Naive thymus-derived CD4-positive, alpha-beta T cell (primary cell): ENCODE data around the gene HOXA1. TPM values are rescaled to one million over a fixed set of nuclear protein-coding genes. Genes with fewer than 3 reads are reported as not detected.
A peak's percentile ranks its signal among the peaks of the same experiment; 100 is the strongest.

ENCODE experiments used
- ATAC-seq: fragments of 150-1000 bp; cut with Tn5 transposase; 2 replicates; pipeline ENCODE4 v1.10.0; 2021; ENCODE audit warnings: mild to moderate bottlenecking, moderate library complexity
- CTCF ChIA-PET: fragments of 350-600 bp; sonication (Branson Sonifier 250); formaldehyde crosslinking; loops from one replicate; lab custom pipeline; 2021; ENCODE audit warnings: antibody characterized with exemption; lab: Charles Lee
- POLR2A ChIA-PET: fragments of 350-600 bp; sonication (Branson Sonifier 250); formaldehyde crosslinking; loops from one replicate; lab custom pipeline; 2021; ENCODE audit warnings: antibody characterized with exemption, inconsistent platforms; lab: Charles Lee
- DNase-seq, 9 donors: peaks; one replicate each; pipeline versions ENCODE4 v3.0.0 to v3.0.0-alpha.2; 2020 to 2022; ENCODE audit warnings: mixed read lengths in 1 of 9
- H3K27ac ChIP-seq: one replicate; pipeline ENCODE4 v1.7.0; 2013; ENCODE audit warnings: mild to moderate bottlenecking, low read depth, low read length, moderate library complexity
- H3K27me3 ChIP-seq, 2 donors: one replicate each; pipeline ENCODE4 v1.7.0; 2013; ENCODE audit warnings: low read length in 2 of 2, mild to moderate bottlenecking in 2 of 2, moderate library complexity in 2 of 2; ENCODE audit not compliant: control insufficient read depth in 2 of 2, insufficient read depth in 2 of 2
- H3K36me3 ChIP-seq, 3 experiments: 1 replicate in 2 of 3; 2 replicates in 1 of 3; pipeline ENCODE4 v1.7.0; 2013; ENCODE audit warnings: low read length in 3 of 3, mild to moderate bottlenecking in 3 of 3, moderate library complexity in 1 of 3; ENCODE audit not compliant: insufficient read depth in 3 of 3, control insufficient read depth in 2 of 3
- H3K4me1 ChIP-seq, 2 donors: one replicate each; pipeline ENCODE4 v1.7.0; 2013; ENCODE audit warnings: low read length in 2 of 2, mild to moderate bottlenecking in 2 of 2, moderate library complexity in 1 of 2; ENCODE audit not compliant: control insufficient read depth in 2 of 2, insufficient read depth in 2 of 2
- H3K4me3 ChIP-seq: 2 replicates; pipeline ENCODE4 v1.7.0; 2013; ENCODE audit warnings: mild to moderate bottlenecking, low read length
- H3K9me3 ChIP-seq, 3 experiments: 1 replicate in 2 of 3; 2 replicates in 1 of 3; pipeline ENCODE4 v1.7.0; 2013; ENCODE audit warnings: low read length in 3 of 3; ENCODE audit not compliant: control insufficient read depth in 2 of 3
- H3K27ac Mint-ChIP-seq, 9 donors: one replicate each; pipeline ENCODE4 v1.8.0; 2020 to 2022; ENCODE audit warnings: mixed read lengths in 9 of 9, mild to moderate bottlenecking in 8 of 9, moderate library complexity in 5 of 9, inconsistent platforms in 2 of 9
- H3K27me3 Mint-ChIP-seq, 5 donors: one replicate each; pipeline ENCODE4 v1.8.0; 2021 to 2022; ENCODE audit warnings: mixed read lengths in 5 of 5, mild to moderate bottlenecking in 1 of 5
- H3K36me3 Mint-ChIP-seq, 5 donors: one replicate each; pipeline ENCODE4 v1.8.0; 2020 to 2022; ENCODE audit warnings: mixed read lengths in 5 of 5, mild to moderate bottlenecking in 3 of 5, inconsistent platforms in 1 of 5
- H3K4me1 Mint-ChIP-seq, 7 donors: one replicate each; pipeline ENCODE4 v1.8.0; 2020 to 2022; ENCODE audit warnings: mixed read lengths in 7 of 7, mild to moderate bottlenecking in 3 of 7, inconsistent platforms in 1 of 7
- H3K4me3 Mint-ChIP-seq, 10 donors: one replicate each; pipeline ENCODE4 v1.8.0; 2020 to 2022; ENCODE audit warnings: mild to moderate bottlenecking in 10 of 10, mixed read lengths in 10 of 10, moderate library complexity in 6 of 10, inconsistent platforms in 2 of 10
- H3K9me3 Mint-ChIP-seq, 11 donors: one replicate each; pipeline ENCODE4 v1.8.0; 2020 to 2022; ENCODE audit warnings: mixed read lengths in 11 of 11, mild to moderate bottlenecking in 4 of 11, inconsistent platforms in 1 of 11, moderate library complexity in 1 of 11
- intact Hi-C, 2 donors: fragments of 100-400 bp; cut with micrococcal nuclease; formaldehyde crosslinking; loops; one replicate each; pipeline ENCODE4 v1.15.1; 2023
- polyA plus RNA-seq, 2 donors: library from polyadenylated mRNA; unstranded; fragments of 300-500 nt; fragmentation: Illumina TruSeq; gene quantifications; one replicate each; pipeline ENCODE4 v1.2.3, GENCODE V29; 2021
- total RNA-seq, 6 experiments: library from RNA in 5 of 6; stranded (reverse) in 5 of 6; gene quantifications; 1 replicate in 5 of 6; 2 replicates in 1 of 6; pipeline ENCODE4 v1.2.3 and lab custom pipeline; 2021 to 2026

The HOXA1 gene
- total and polyA plus RNA-seq, 7 experiments from 2014 or later, result 0.09 to 1.1 (median 0.25) TPM; not detected in 1

GRCh38 chr7:27091105-27091504, 4.7 kb downstream of the HOXA1 start:
- H3K4me1 ChIP-seq, result peaks cover 5 to 14% of the 10 kb centered on the region in 2 donors
- H3K9me3 ChIP-seq, result no peaks in the 10 kb centered on the region
- POLR2A ChIA-PET, result no interaction called here
- Mint-ChIP-seq H3K4me3 (no peak overlapping the region), H3K4me1 (peaks cover 0 to 29% (median 20%) of the 10 kb centered on the region in 7 donors), H3K27me3 (peaks cover 84 to 93% (median 91%) of the 10 kb centered on the region in 5 donors), H3K9me3 (peaks cover 0 to 16% (median 4%) of the 10 kb centered on the region in 11 donors), H3K36me3 (peaks cover 0 to 7% (median 0%) of the 10 kb centered on the region in 5 donors), H3K27ac (no peak overlapping the region)
- intact Hi-C loops, result loop anchor here in 1 of 2 donors (5.0 kb wide), 1 partner anchor 151 kb away; the partner anchor contains the start of gene EVX1
- H3K4me3 ChIP-seq, result no peak overlapping the region
- CTCF ChIA-PET, result interaction anchor here (1.1 kb wide), 1 partner anchor 234 kb away, joined by 3 read pairs; no protein-coding TSS in a partner anchor
- H3K27ac ChIP-seq, result no peak overlapping the region
- peaks cover 0 to 2% (median 0%) of the 10 kb centered on the region in 3 experiments for H3K36me3 ChIP-seq
- DNase-seq (no peak), ATAC-seq (no peak)
- H3K27me3 ChIP-seq, result peaks cover 9 to 12% of the 10 kb centered on the region in 2 donors

DNA sequence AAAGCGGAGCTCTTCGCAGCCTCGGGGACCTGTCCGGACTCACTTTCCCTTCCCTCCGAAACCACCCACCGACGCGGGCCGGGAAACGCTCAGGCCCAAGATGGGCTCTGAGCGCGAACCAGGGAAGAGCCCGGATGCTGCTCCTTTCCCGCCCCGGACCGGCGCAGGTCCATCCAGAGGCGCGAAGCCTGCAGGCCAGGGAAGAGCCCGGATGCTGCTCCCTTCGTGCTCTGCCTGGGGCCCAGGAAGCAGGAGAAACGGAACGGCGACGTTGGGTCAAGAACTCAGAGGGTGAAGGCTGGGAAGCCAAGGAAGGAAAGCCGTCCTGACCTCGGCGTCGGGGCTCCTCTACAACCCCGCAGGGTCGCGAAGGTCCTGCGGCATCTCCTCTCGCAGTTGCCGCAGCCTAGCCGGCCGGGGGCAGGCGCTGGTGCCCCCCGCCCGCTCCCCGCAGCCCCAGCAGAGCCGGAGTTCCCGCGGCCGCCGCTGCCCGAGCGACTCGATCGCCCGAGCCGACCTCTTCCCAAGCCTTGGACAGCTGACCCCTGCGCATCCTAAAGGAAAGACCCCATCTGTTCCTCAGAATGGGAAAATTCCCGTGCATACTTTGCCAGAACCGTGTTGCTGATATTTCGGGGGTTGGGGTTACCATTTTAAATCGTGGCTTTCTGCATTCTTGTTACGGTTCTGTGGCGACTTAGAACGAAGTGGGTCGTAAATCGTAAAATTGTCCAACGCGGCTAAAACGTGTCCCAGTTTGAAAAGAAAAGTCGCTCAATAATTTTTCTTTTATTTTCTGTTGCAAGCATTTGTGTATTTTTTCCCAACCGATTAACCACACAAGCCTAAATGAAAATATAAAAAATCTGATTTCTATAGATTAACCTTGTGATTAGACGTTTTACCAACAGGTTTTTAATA, 7.5 kb downstream of the HOXA1 start:
- no peak overlapping the region for H3K27ac Mint-ChIP-seq
- no peaks in the 10 kb centered on the region for H3K9me3 ChIP-seq
- peaks cover 0 to 7% (median 0%) of the 10 kb centered on the region in 5 donors for H3K36me3 Mint-ChIP-seq
- peaks cover 66 to 79% (median 71%) of the 10 kb centered on the region in 5 donors for H3K27me3 Mint-ChIP-seq
- peaks cover 0 to 4% of the 10 kb centered on the region in 2 donors for H3K4me1 ChIP-seq
- DNase-seq (no peak), ATAC-seq (no peak)
- peaks cover 0 to 14% (median 5%) of the 10 kb centered on the region in 7 donors for H3K4me1 Mint-ChIP-seq
- H3K4me3 Mint-ChIP-seq, result peak overlapping the region in 7 of 10 donors; percentile 20 to 73 (median 52)
- H3K4me3 ChIP-seq, result no peak overlapping the region
- H3K9me3 Mint-ChIP-seq, result peaks cover 0 to 16% (median 2%) of the 10 kb centered on the region in 11 donors
- POLR2A ChIA-PET, result no interaction called here
- intact Hi-C loops, result no loop called here
- no peaks in the 10 kb centered on the region for H3K36me3 ChIP-seq
- H3K27ac ChIP-seq, result no peak overlapping the region
- H3K27me3 ChIP-seq, result peaks cover 6 to 12% of the 10 kb centered on the region in 2 donors
- CTCF ChIA-PET, result no interaction called here

DNA sequence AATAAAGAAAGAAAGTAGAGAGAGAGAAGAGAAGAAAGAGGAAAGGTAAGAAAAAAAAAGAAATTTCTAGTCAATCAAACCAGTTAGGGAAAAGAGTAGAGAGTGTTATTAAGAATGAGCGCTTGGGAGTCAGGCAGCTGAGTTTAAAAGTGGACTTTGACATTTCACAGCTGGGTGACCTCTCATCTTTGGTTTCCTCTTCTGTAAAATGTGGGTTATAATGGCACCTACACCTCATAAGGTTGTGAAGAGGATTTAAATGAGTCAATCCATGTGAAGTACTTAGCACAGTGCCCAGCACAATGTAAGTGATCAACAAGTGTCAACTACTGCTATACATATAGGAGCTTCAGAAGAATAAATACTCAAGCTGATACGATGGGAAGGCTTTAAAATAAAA, 12.2 kb downstream of the HOXA1 start:
- Histone ChIP-seq H3K4me1 (peaks cover 0 to 4% of the 10 kb centered on the region in 2 donors), H3K27ac (no peak overlapping the region), H3K4me3 (no peak overlapping the region), H3K36me3 (no peaks in the 10 kb centered on the region), H3K9me3 (no peaks in the 10 kb centered on the region), H3K27me3 (no peaks in the 10 kb centered on the region)
- peaks cover 0 to 8% (median 0%) of the 10 kb centered on the region in 11 donors for H3K9me3 Mint-ChIP-seq
- H3K27ac Mint-ChIP-seq, result no peak overlapping the region
- CTCF ChIA-PET, result no interaction called here
- ATAC-seq (no peak), DNase-seq (no peak)
- peaks cover 0 to 13% (median 6%) of the 10 kb centered on the region in 7 donors for H3K4me1 Mint-ChIP-seq
- peaks cover 20 to 37% (median 28%) of the 10 kb centered on the region in 5 donors for H3K27me3 Mint-ChIP-seq
- POLR2A ChIA-PET, result interaction anchor here (0.6 kb wide), 1 partner anchor 417 kb away, joined by 3 read pairs; no protein-coding TSS in a partner anchor
- no peaks in the 10 kb centered on the region for H3K36me3 Mint-ChIP-seq
- no peak overlapping the region for H3K4me3 Mint-ChIP-seq
- intact Hi-C loops, result no loop called here

- no peaks in the 10 kb centered on the region for H3K9me3 ChIP-seq
- H3K27me3 Mint-ChIP-seq, result peaks cover 10 to 25% (median 16%) of the 10 kb centered on the region in 5 donors
- POLR2A ChIA-PET, result no interaction called here
- H3K36me3 Mint-ChIP-seq, result peaks cover 0 to 1% (median 0%) of the 10 kb centered on the region in 5 donors
- CTCF ChIA-PET, result no interaction called here
- no peaks in the 10 kb centered on the region for H3K27me3 ChIP-seq
- H3K27ac Mint-ChIP-seq, result no peak overlapping the region
- H3K27ac ChIP-seq, result no peak overlapping the region
- intact Hi-C loops, result no loop called here
- H3K36me3 ChIP-seq, result no peaks in the 10 kb centered on the region
- no peak for DNase-seq
- H3K4me3 Mint-ChIP-seq, result no peak overlapping the region
- H3K4me3 ChIP-seq, result no peak overlapping the region
- H3K9me3 Mint-ChIP-seq, result peaks cover 0 to 2% (median 0%) of the 10 kb centered on the region in 11 donors
- ATAC-seq, result no peak
- H3K4me1 Mint-ChIP-seq, result peaks cover 0 to 6% (median under 1%) of the 10 kb centered on the region in 7 donors
- no peaks in the 10 kb centered on the region for H3K4me1 ChIP-seq
Measured at GRCh38 chr7:27082171-27082570, 13.6 kb downstream of the HOXA1 start.

- Mint-ChIP-seq H3K36me3 (peaks cover 0 to 3% (median 0%) of the 10 kb centered on the region in 5 donors), H3K4me3 (no peak overlapping the region), H3K27ac (no peak overlapping the region), H3K9me3 (peaks cover 0 to 4% (median 0%) of the 10 kb centered on the region in 11 donors), H3K27me3 (peaks cover 2 to 15% (median 13%) of the 10 kb centered on the region in 5 donors), H3K4me1 (peaks cover 0 to 6% (median 0%) of the 10 kb centered on the region in 7 donors)
- Histone ChIP-seq H3K36me3 (no peaks in the 10 kb centered on the region), H3K4me1 (no peaks in the 10 kb centered on the region), H3K27ac (no peak overlapping the region), H3K27me3 (no peaks in the 10 kb centered on the region), H3K9me3 (no peaks in the 10 kb centered on the region), H3K4me3 (no peak overlapping the region)
- CTCF ChIA-PET, result no interaction called here
- intact Hi-C loops, result no loop called here
- POLR2A ChIA-PET, result no interaction called here
- ATAC-seq (no peak), DNase-seq (no peak)
Measured at GRCh38 chr7:27080844-27081436, 14.9 kb downstream of the HOXA1 start.

DNA sequence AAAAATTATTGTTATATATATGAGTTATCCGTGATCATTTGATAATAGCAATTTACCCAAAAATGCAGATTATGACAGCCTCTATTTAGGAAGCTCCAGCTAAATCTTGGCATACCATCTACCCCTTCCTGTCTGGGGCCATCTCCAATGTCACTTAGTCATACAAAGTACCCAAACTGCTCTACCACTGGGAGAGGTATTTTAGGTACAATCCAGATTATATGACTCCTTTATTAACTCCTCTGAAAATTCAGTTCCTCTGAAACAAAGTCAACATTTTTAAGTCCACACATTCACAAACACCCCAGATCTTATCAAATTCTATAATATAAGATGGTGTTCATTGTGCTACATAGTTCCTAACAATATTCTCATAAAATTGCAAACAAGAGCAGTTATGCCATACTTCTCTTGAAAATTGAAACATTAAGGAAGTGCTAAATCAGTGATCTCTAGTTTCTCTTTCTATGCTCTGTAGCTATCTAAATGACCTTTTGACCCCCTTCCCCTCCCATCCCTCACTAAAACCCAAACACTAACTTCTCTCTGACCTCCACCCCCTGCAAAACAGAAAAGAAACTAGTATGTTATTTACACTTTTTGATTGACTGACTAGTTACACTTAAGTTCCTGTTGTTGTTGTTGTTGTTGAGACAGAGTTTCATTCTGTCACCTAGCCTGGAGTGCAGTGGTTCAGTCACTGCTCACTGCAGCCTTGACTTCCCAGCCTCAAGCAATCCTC, 16.4 kb downstream of the HOXA1 start:
- H3K9me3 ChIP-seq, result no peaks in the 10 kb centered on the region
- no peaks in the 10 kb centered on the region for H3K4me1 ChIP-seq
- H3K36me3 ChIP-seq, result no peaks in the 10 kb centered on the region
- ATAC-seq (peak; percentile 40), DNase-seq (no peak)
- CTCF ChIA-PET, result interaction anchor here (0.6 kb wide), 1 partner anchor 20 kb away, joined by 4 read pairs; no protein-coding TSS in a partner anchor
- no peak overlapping the region for H3K4me3 ChIP-seq
- H3K27me3 ChIP-seq, result no peaks in the 10 kb centered on the region
- Mint-ChIP-seq H3K27ac (no peak overlapping the region), H3K36me3 (peaks cover 0 to 3% (median 0%) of the 10 kb centered on the region in 5 donors), H3K9me3 (peaks cover 0 to 7% (median 0%) of the 10 kb centered on the region in 11 donors), H3K4me1 (peaks cover 0 to 6% (median 0%) of the 10 kb centered on the region in 7 donors), H3K27me3 (peaks cover 5 to 14% (median 10%) of the 10 kb centered on the region in 5 donors), H3K4me3 (no peak overlapping the region)
- intact Hi-C loops, result no loop called here
- no peak overlapping the region for H3K27ac ChIP-seq
- POLR2A ChIA-PET, result interaction anchor here (0.6 kb wide), 1 partner anchor 10 kb away, joined by 4 read pairs; no protein-coding TSS in a partner anchor
